HL-60/S4 (cell line): ENCODE measurements around the gene TPT1.
"Not testable (repeated sequence)": the region's sequence is repeated elsewhere in the genome, so short reads cannot be mapped to it uniquely, and the experiment has no call there.

ENCODE experiments used
- in situ Hi-C: fragments of 300-500 bp; cut with MboI; formaldehyde crosslinking; loops from 2 replicates; pipeline ENCODE4 v1.14.3; 2022; ENCODE audit warnings: low sequenced_read_pairs

Gene TPT1

GRCh38 chr13:45368005-45368404 is 27.0 kb upstream of the TPT1 start:
- in situ Hi-C loops, result no loop called here

GRCh38 chr13:45367358-45367757 is 26.4 kb upstream of the TPT1 start:
- in situ Hi-C loops, result no loop called here

GRCh38 chr13:45365558-45365885 is 24.5 kb upstream of the TPT1 start:
- in situ Hi-C loops, result no loop called here

GRCh38 chr13:45364876-45365557 is 24.0 kb upstream of the TPT1 start:
- in situ Hi-C loops, result no loop called here

- in situ Hi-C loops, result no loop called here
Measured at GRCh38 chr13:45362939-45363338, 22.0 kb upstream of the TPT1 start.

- in situ Hi-C loops, result no loop called here
Measured at GRCh38 chr13:45361596-45362206, 20.7 kb upstream of the TPT1 start.

GRCh38 chr13:45356966-45357672 is 16.1 kb upstream of the TPT1 start:
- in situ Hi-C loops, result no loop called here

- in situ Hi-C loops, result no loop called here
Measured at GRCh38 chr13:45353895-45354294, 12.9 kb upstream of the TPT1 start.

- in situ Hi-C loops, result no loop called here
Measured at GRCh38 chr13:45352031-45352430, 11.0 kb upstream of the TPT1 start.

- in situ Hi-C loops, result no loop called here
Measured at GRCh38 chr13:45350152-45350551, 9.2 kb upstream of the TPT1 start.

GRCh38 chr13:45349438-45349837 is 8.5 kb upstream of the TPT1 start:
- in situ Hi-C loops, result no loop called here

- in situ Hi-C loops, result not testable (repeated sequence)
Measured at GRCh38 chr13:45344064-45344463, 3.1 kb upstream of the TPT1 start.

- in situ Hi-C loops, result not testable (repeated sequence)
Measured at GRCh38 chr13:45343102-45343501, 2.1 kb upstream of the TPT1 start.

- in situ Hi-C loops, result not testable (repeated sequence)
Measured at GRCh38 chr13:45342668-45343067, 1.7 kb upstream of the TPT1 start.

- in situ Hi-C loops, result no loop called here
Measured at GRCh38 chr13:45341799-45342500, 967 bp upstream of the TPT1 start.

- in situ Hi-C loops, result no loop called here
Measured at GRCh38 chr13:45340422-45341033, 455 bp downstream of the TPT1 start.

GRCh38 chr13:45339867-45340266 is 1.1 kb downstream of the TPT1 start:
- in situ Hi-C loops, result no loop called here

- in situ Hi-C loops, result no loop called here
Measured at GRCh38 chr13:45339399-45339798, 1.6 kb downstream of the TPT1 start.

- in situ Hi-C loops, result no loop called here
Measured at GRCh38 chr13:45337803-45338202, 3.2 kb downstream of the TPT1 start.

- in situ Hi-C loops, result no loop called here
Measured at GRCh38 chr13:45337395-45337794, 3.6 kb downstream of the TPT1 start.
